Hematopoietic multipotent progenitor cell (in vitro differentiated cells): ENCODE measurements around the gene RNF17. TPM values are rescaled to one million over a fixed set of nuclear protein-coding genes. Genes with fewer than 3 reads are reported as not detected.

Experiments used
- total RNA-seq: library from RNA; depleted of rRNA; stranded (reverse); fragments of >200 nt; gene quantifications from one replicate; pipeline ENCODE4 v1.2.3, GENCODE V29; 2012

RNF17 gene
- total RNA-seq, 1 donor = not detected

Other genes starting within 250 kb of the RNF17 start
- under 0.01 TPM for gene ATP12A, start 83.8 kb upstream of the RNF17 start, total RNA-seq